Measurements from ENCODE around the gene RPL5.
A peak's percentile ranks its signal among the peaks of the same experiment; 100 is the strongest.

The RPL5 gene

GRCh38 chr1:92831368-92831761, 475 bp upstream of the RPL5 start:
- H3K4me2 ChIP-seq (ENCODE audit: low read length) = peak overlapping the region; percentile 8
- H3K9me3 ChIP-seq (ENCODE audit: control insufficient read depth, low read length) = no peaks in the 10 kb centered on the region
- H2AFZ ChIP-seq = peak overlapping the region; percentile 93
- H3K4me3 ChIP-seq (ENCODE audit: low read depth, low read length) = peak overlapping the region; percentile 96
- H3K79me2 ChIP-seq = peaks cover 24% of the 10 kb centered on the region
- peaks cover 12% of the 10 kb centered on the region for H3K4me1 ChIP-seq
- TF ChIP-seq CTCF (IDR thresholded peaks at IDR 0.05) = no peak
- no peak overlapping the region for H3K9ac ChIP-seq
- H3K27ac ChIP-seq = no peak overlapping the region
- H3K36me3 ChIP-seq (ENCODE audit: control insufficient read depth, insufficient read depth, low read length) = no peaks in the 10 kb centered on the region
- no peaks in the 10 kb centered on the region for H3K27me3 ChIP-seq (ENCODE audit: control insufficient read depth, insufficient read depth, low read length)

- peak overlapping the region; percentile 97 for H3K4me2 ChIP-seq (ENCODE audit: low read length)
- H3K27me3 ChIP-seq (ENCODE audit: control insufficient read depth, insufficient read depth, low read length) = no peaks in the 10 kb centered on the region
- H3K79me2 ChIP-seq = peaks cover 25% of the 10 kb centered on the region
- no peaks in the 10 kb centered on the region for H3K36me3 ChIP-seq (ENCODE audit: control insufficient read depth, insufficient read depth, low read length)
- H3K4me1 ChIP-seq = peaks cover 12% of the 10 kb centered on the region
- H2AFZ ChIP-seq = peak overlapping the region; percentile 93
- H3K9ac ChIP-seq = peak overlapping the region; percentile 32
- TF ChIP-seq CTCF (IDR thresholded peaks at IDR 0.05) = no peak
- H3K27ac ChIP-seq = peak overlapping the region; percentile 92
- H3K4me3 ChIP-seq (ENCODE audit: low read depth, low read length) = peak overlapping the region; percentile 96
- H3K9me3 ChIP-seq (ENCODE audit: control insufficient read depth, low read length) = no peaks in the 10 kb centered on the region
These were observed 786 bp downstream of the RPL5 start for GRCh38 chr1:92832537-92833114.

- Histone ChIP-seq H2AFZ (no peak overlapping the region), H3K4me1 (peaks cover 12% of the 10 kb centered on the region), H3K27me3 (ENCODE audit: control insufficient read depth, insufficient read depth, low read length) (no peaks in the 10 kb centered on the region), H3K4me2 (ENCODE audit: low read length) (peak overlapping the region; percentile 97), H3K27ac (no peak overlapping the region), H3K4me3 (ENCODE audit: low read depth, low read length) (peak overlapping the region; percentile 96), H3K36me3 (ENCODE audit: control insufficient read depth, insufficient read depth, low read length) (no peaks in the 10 kb centered on the region), H3K9ac (no peak overlapping the region), H3K79me2 (peaks cover 25% of the 10 kb centered on the region), H3K9me3 (ENCODE audit: control insufficient read depth, low read length) (no peaks in the 10 kb centered on the region)
- no peak for TF ChIP-seq CTCF (IDR thresholded peaks at IDR 0.05)
These were observed 2.0 kb downstream of the RPL5 start for GRCh38 chr1:92833840-92834239.

GRCh38 chr1:92834617-92835016, 2.8 kb downstream of the RPL5 start:
- Histone ChIP-seq H3K4me2 (ENCODE audit: low read length) (no peak overlapping the region), H3K27ac (no peak overlapping the region), H3K27me3 (ENCODE audit: control insufficient read depth, insufficient read depth, low read length) (no peaks in the 10 kb centered on the region), H3K4me3 (ENCODE audit: low read depth, low read length) (no peak overlapping the region), H3K36me3 (ENCODE audit: control insufficient read depth, insufficient read depth, low read length) (no peaks in the 10 kb centered on the region), H3K9ac (no peak overlapping the region), H2AFZ (no peak overlapping the region), H3K79me2 (peaks cover 25% of the 10 kb centered on the region), H3K4me1 (peaks cover 12% of the 10 kb centered on the region), H3K9me3 (ENCODE audit: control insufficient read depth, low read length) (no peaks in the 10 kb centered on the region)
- TF ChIP-seq CTCF (IDR thresholded peaks at IDR 0.05) = no peak

GRCh38 chr1:92837062-92837461, 5.2 kb downstream of the RPL5 start:
- no peaks in the 10 kb centered on the region for H3K9me3 ChIP-seq (ENCODE audit: control insufficient read depth, low read length)
- H3K27me3 ChIP-seq (ENCODE audit: control insufficient read depth, insufficient read depth, low read length) = no peaks in the 10 kb centered on the region
- H3K9ac ChIP-seq = no peak overlapping the region
- H3K27ac ChIP-seq = no peak overlapping the region
- no peak overlapping the region for H3K4me2 ChIP-seq (ENCODE audit: low read length)
- no peak overlapping the region for H2AFZ ChIP-seq
- H3K4me3 ChIP-seq (ENCODE audit: low read depth, low read length) = no peak overlapping the region
- H3K4me1 ChIP-seq = peaks cover 12% of the 10 kb centered on the region
- peaks cover 22% of the 10 kb centered on the region for H3K79me2 ChIP-seq
- no peaks in the 10 kb centered on the region for H3K36me3 ChIP-seq (ENCODE audit: control insufficient read depth, insufficient read depth, low read length)
- no peak for TF ChIP-seq CTCF (IDR thresholded peaks at IDR 0.05)

Data from parathyroid adenoma (tissue), 2 donors.